ENCODE measurements around the gene HSPA9.

Gene HSPA9

GRCh38 chr5:138595180-138595795 lies 20.1 kb upstream of the HSPA9 start:
- no peak for DNase-seq

- DNase-seq: no peak
Observed at GRCh38 chr5:138594305-138595058, 19.3 kb upstream of the HSPA9 start.

- no peak for DNase-seq
Observed at GRCh38 chr5:138588013-138588788, 13.0 kb upstream of the HSPA9 start.

DNA sequence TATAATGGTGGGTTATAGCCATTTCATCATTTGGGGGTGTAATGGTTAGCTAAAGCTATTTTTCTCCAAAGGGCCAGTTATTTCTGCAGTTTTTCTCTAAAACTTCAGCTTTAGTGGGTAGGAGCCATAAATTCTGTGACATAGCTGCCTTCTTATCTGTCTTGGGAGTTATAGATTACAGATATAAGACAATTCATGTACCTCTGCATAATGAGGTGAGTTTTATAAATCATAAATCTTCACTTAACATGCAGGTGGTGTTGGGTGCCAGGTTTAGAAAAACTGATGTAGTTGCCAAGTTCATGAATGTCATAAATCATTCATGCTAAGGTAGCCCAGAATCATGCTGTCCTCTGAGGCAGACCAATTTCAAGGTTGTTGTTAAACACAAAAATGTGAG lies 10.0 kb upstream of the HSPA9 start:
- no peak for DNase-seq

- DNase-seq: no peak
Observed at GRCh38 chr5:138583984-138584637, 8.9 kb upstream of the HSPA9 start.

DNA sequence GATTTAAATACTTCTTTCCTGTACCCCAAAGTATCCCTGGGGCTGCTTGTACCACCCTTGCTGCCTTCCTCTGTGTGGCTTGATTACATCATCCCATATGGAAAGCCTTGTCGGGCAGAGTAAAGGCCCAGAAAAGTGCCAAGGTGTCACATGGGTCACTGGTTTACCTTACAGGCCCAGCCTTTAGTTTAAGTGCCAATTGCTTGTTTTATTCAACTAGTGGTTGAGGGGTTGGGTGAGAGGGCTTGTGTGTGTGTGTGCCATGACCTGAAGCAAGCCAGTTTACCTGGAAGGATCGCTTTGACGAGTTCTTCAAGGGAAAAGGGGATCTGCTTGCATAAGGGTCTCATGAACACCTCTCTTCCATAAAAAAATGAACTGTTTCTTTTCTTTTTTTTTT lies 7.8 kb upstream of the HSPA9 start:
- DNase-seq: no peak

DNA sequence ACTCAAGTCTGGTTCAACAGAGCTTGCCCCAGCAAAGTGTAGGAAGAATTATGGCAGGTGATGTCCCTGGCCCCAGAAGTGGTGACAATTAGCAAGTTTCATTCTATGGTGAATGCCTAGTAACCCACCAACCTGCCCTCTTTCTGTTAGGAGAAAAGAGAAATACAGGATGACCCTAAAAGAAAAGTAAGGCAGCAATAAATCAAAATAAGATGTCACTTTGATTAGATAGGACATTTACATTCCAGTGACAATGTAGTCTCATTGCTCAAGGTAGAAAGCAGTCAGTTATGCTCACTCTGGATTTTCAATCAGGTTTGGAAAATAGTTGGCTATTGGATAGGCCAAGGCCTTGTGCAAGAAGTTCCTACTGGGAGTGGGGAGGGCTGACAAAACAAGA lies 5.6 kb upstream of the HSPA9 start:
- DNase-seq: no peak

GRCh38 chr5:138580001-138580400 lies 4.8 kb upstream of the HSPA9 start:
- DNase-seq: no peak

GRCh38 chr5:138579517-138579863 lies 4.3 kb upstream of the HSPA9 start:
- no peak for DNase-seq

GRCh38 chr5:138577452-138577851 lies 2.3 kb upstream of the HSPA9 start:
- no peak for DNase-seq

DNA sequence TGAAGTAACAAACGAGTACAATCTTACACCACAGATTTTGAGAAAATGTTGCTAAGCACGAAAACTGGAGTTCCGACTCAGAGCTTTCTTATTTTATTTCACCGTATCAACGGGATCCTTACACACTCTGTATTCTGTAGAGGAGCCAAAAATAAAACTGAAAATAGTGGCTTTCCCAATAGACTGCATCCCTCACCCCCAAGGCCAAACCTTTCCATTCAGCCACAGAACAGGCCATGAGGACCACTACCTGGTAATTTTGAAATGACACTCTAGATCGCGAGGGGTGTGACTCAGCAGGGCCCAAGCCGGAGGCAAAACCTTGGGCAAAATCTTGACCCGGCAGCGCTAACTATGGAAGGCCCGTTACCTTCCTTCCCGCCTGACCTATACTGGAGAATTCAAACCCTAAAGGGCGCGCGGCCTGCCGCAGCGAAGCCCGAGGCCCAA lies 432 bp downstream of the HSPA9 start:
- DNase-seq: no peak

DNA sequence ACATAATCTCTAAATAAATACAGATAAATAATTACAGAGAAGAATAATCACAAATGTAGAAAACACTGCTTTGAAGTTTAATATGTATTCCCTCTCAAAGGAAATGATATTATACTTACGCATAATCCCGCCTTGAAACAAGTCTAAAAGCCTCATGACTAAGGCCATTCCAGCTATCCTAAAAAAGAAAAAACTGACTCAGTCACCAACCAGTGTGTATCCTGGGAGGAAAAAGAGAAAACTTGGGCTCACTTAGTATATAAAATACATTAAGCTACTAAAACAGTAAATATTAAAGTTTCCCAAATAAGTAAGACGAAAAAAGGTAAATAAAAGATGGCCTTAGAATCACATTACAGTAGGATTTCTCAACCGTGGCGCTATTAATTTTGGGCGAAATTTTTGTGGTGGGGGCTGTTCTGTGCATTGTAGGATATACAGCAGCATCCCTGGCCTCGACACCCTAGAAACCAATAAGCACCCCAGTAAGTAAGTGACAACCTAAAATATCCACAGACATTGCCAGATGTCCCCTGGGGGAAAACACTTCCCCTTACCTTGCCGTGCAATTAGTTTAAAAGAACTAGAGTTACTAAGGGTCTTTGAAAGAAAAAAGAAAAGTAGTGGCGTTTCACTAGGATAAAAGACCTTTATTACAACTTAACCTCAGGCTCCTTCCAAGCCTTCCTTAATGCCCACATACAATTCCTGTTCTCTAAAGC lies 1.1 kb downstream of the HSPA9 start:
- no peak for DNase-seq

GRCh38 chr5:138573223-138573622 lies 2.0 kb downstream of the HSPA9 start:
- no peak for DNase-seq

GRCh38 chr5:138570871-138571270 lies 4.3 kb downstream of the HSPA9 start:
- DNase-seq: no peak

- DNase-seq: peak; percentile 24
Observed at GRCh38 chr5:138569782-138570181, 5.4 kb downstream of the HSPA9 start.

GRCh38 chr5:138568061-138568824 lies 7.0 kb downstream of the HSPA9 start:
- no peak for DNase-seq

DNA sequence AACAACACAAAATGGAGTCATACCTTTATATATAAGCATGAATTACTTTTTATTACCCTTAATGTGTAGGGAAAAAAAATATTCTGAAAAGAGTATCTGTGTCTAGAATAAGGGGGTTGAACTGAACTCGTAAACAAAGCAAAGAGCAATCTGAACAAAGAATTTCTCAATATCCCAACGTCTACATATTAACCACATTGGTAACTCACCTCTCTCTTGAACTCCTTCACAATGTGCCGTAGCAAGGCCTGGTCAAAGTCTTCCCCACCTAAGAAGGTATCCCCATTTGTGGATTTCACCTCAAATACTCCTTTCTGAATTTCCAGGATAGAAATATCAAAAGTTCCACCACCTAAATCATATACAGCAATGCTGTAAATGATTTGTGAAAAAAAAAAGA lies 8.4 kb downstream of the HSPA9 start:
- no peak for DNase-seq

DNA sequence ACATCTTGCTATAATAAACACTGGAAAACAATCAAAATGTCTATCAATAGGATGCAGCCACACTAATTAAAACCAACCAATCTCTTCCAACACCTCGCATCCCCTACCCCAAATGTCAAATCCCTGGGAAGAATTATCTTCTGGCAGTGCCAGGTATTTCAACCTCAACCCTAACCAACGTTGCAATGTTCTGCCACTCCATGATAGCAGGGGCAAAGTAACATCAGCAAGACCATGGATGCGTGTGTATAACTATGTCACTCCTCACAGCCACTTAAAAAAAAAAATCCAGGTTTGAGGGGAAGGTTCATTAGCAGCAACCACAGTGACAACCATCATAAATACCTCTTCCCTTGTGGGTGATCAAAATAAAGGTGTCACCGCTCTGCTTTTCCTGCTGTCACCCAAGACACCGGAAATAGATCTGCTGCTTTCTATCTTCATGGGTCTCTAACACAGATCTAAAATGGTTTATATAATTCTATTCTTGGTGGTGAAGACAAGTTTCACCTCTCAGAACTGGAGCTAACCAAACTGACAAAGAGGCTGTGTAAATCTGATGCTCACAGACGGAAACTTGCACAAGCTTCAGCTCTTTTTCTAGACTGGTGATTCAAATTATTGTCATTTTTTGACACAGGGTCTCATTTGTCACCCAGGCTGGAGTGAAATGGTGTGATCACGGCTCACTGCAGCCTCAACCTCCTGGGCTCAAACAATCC lies 9.9 kb downstream of the HSPA9 start:
- no peak for DNase-seq

DNA sequence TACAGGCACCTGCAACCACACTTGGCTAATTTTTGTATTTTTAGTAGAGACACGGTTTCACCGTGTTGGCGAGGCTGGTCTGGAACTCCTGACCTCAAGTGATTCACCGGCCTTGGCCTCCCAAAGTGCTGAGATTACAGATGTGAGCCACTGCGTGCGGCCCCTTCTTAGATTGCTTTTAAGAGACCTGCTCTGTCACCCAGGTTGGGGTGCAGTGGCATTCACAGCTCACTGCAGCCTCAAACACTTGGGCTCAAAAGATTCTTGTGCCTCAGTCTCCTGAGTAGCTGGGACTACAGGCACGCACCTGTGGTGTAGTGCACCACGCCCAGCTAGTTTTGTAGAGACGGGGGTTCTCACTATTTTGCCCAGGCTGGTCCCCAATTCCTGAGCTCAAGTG lies 11.0 kb downstream of the HSPA9 start:
- DNase-seq: no peak

DNA sequence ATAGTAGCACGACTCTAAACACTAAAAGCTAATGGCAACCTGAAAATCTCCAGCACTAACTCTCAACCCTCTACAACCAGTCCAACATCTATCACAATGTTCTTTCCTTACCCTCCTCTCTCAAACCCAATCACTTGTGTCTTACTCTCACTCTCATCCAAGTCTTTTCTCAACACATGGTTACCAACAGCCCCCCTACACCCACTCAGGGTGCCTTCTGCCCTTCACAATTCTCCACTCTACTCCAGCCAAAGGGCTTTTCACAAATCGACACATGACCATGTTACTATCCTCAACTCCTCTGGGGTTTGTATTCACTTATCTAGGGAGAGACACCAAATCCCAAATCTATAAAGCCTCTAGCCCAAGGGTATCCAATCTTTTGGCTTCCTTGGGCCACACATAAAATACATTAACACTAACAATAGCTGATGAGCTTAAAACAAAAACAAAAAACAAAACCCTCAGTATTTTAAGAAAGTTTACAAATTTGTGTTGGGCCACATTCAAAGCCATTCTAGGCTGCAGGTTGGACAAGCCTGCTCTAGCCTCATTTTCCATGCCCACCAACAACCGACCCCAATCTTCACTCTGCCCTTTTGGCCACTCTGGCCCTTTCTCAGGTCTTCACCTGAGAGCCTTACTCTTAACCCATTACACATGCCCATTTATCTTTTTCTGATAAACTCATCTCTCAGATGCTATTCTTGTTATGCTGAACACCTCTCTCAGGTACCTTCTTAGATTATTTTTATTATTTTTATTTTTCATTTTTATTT lies 11.7 kb downstream of the HSPA9 start:
- no peak for DNase-seq

- no peak for DNase-seq
Observed at GRCh38 chr5:138560971-138561370, 14.2 kb downstream of the HSPA9 start.

Data from activated CD4-positive, alpha-beta T cell treated with anti-CD3 and anti-CD28 coated beads for 48 hours (primary cell).